COLO829 (cell line): ENCODE results near the gene CMIP.
"Not testable (repeated sequence)": the region's sequence is repeated elsewhere in the genome, so short reads cannot be mapped to it uniquely, and the experiment has no call there.

ENCODE experiments used
- DNase-seq: peaks from one replicate; pipeline ENCODE4 v3.0.0; 2012; ENCODE audit warnings: low spot score

The CMIP gene

GRCh38 chr16:81568749-81569087 is 124.1 kb downstream of the CMIP start:
- no peak for DNase-seq

GRCh38 chr16:81569361-81570034 is 124.9 kb downstream of the CMIP start:
- DNase-seq: no peak

- no peak for DNase-seq
Observed at GRCh38 chr16:81570151-81570846, 125.7 kb downstream of the CMIP start.

GRCh38 chr16:81571175-81571574 is 126.6 kb downstream of the CMIP start:
- DNase-seq: no peak

- DNase-seq: no peak
Observed at GRCh38 chr16:81571592-81572385, 127.2 kb downstream of the CMIP start.

GRCh38 chr16:81572386-81573144 is 128.0 kb downstream of the CMIP start:
- no peak for DNase-seq

GRCh38 chr16:81573533-81574020 is 129.0 kb downstream of the CMIP start:
- DNase-seq: no peak

GRCh38 chr16:81574168-81574567 is 129.6 kb downstream of the CMIP start:
- no peak for DNase-seq

- DNase-seq: no peak
Observed at GRCh38 chr16:81575307-81575706, 130.7 kb downstream of the CMIP start.

GRCh38 chr16:81575834-81576233 is 131.2 kb downstream of the CMIP start:
- DNase-seq: no peak

- DNase-seq: no peak
Observed at GRCh38 chr16:81576696-81577095, 132.1 kb downstream of the CMIP start.

- not testable (repeated sequence) for DNase-seq
Observed at GRCh38 chr16:81577272-81577671, 132.7 kb downstream of the CMIP start.

GRCh38 chr16:81578076-81578475 is 133.5 kb downstream of the CMIP start:
- no peak for DNase-seq

- no peak for DNase-seq
Observed at GRCh38 chr16:81578636-81579413, 134.2 kb downstream of the CMIP start.

GRCh38 chr16:81581107-81581506 is 136.5 kb downstream of the CMIP start:
- no peak for DNase-seq

- DNase-seq: peak; percentile 16
Observed at GRCh38 chr16:81582655-81583441, 138.2 kb downstream of the CMIP start.

- no peak for DNase-seq
Observed at GRCh38 chr16:81583893-81584631, 139.5 kb downstream of the CMIP start.

GRCh38 chr16:81585785-81586184 is 141.2 kb downstream of the CMIP start:
- DNase-seq: no peak

GRCh38 chr16:81586417-81586816 is 141.8 kb downstream of the CMIP start:
- no peak for DNase-seq
